Activated CD8-positive, alpha-beta T cell treated with anti-CD3 and anti-CD28 coated beads for 36 hours (primary cell): ENCODE results near the gene AP1G2. TPM values are rescaled to one million over a fixed set of nuclear protein-coding genes. Genes with fewer than 3 reads are reported as not detected.

Experiments
- ATAC-seq: fragments of 200-7000 bp; cut with Tn5 transposase; one replicate; pipeline ENCODE4 v1.10.0; 2021; ENCODE audit warnings: mild to moderate bottlenecking, moderate library complexity
- CTCF ChIA-PET: fragments of 350-600 bp; sonication (Branson Sonifier 250); formaldehyde crosslinking; loops from one replicate; lab custom pipeline; 2021; ENCODE audit warnings: antibody characterized with exemption; lab: Charles Lee
- POLR2A ChIA-PET: fragments of 350-600 bp; sonication (Branson Sonifier 250); formaldehyde crosslinking; loops from one replicate; lab custom pipeline; 2021; ENCODE audit warnings: antibody characterized with exemption; lab: Charles Lee
- DNase-seq: peaks from one replicate; pipeline ENCODE4 v3.0.0-alpha.2; 2020
- H3K27ac Mint-ChIP-seq: one replicate; pipeline ENCODE4 v1.8.0; 2021; ENCODE audit warnings: mild to moderate bottlenecking, mixed read lengths
- H3K27me3 Mint-ChIP-seq: one replicate; pipeline ENCODE4 v1.8.0; 2021; ENCODE audit warnings: mixed read lengths
- H3K36me3 Mint-ChIP-seq: one replicate; pipeline ENCODE4 v1.8.0; 2021; ENCODE audit warnings: low read depth, mixed read lengths
- H3K4me1 Mint-ChIP-seq: one replicate; pipeline ENCODE4 v1.8.0; 2021; ENCODE audit warnings: low read depth, mixed read lengths
- H3K4me3 Mint-ChIP-seq: one replicate; pipeline ENCODE4 v1.8.0; 2021; ENCODE audit warnings: mild to moderate bottlenecking, moderate library complexity, mixed read lengths
- H3K9me3 Mint-ChIP-seq: one replicate; pipeline ENCODE4 v1.8.0; 2021; ENCODE audit warnings: mixed read lengths
- CTCF ChIP-seq: fragments of 200-600 bp; IDR thresholded peaks from one replicate; pipeline ENCODE4 v1.8.0; 2022; ENCODE audit warnings: antibody characterized with exemption, mild to moderate bottlenecking
- intact Hi-C: fragments of 100-400 bp; cut with micrococcal nuclease; formaldehyde crosslinking; loops from one replicate; pipeline ENCODE4 v1.10.0; 2022
- total RNA-seq, 2 experiments: library from RNA; stranded (reverse); gene quantifications; one replicate each; pipeline ENCODE4 v1.2.3, GENCODE V29; 2021

The AP1G2 gene
- total RNA-seq, 2 experiments from 2014 or later, result 146 to 155 TPM

GRCh38 chr14:23609001-23609400, 41.4 kb upstream of the AP1G2 start:
- no peak for DNase-seq
- Mint-ChIP-seq H3K27ac (peak overlapping the region; percentile 72), H3K36me3 (peaks cover 5% of the 10 kb centered on the region), H3K27me3 (no peaks in the 10 kb centered on the region), H3K9me3 (peaks cover 14% of the 10 kb centered on the region), H3K4me1 (peaks cover 50% of the 10 kb centered on the region), H3K4me3 (no peak overlapping the region)
- intact Hi-C loops, result no loop called here
- TF ChIP-seq CTCF, result no peak
- CTCF ChIA-PET, result interaction anchor here (0.7 to 6.1 kb wide), 2 partner anchors 20 to 23 kb away, joined by 3 to 73 read pairs; no protein-coding TSS in a partner anchor
- no peak for ATAC-seq
- POLR2A ChIA-PET, result no interaction called here

- POLR2A ChIA-PET, result no interaction called here
- CTCF ChIA-PET, result interaction anchor here (0.7 to 1.0 kb wide), 2 partner anchors 20 kb away, joined by 3 read pairs; no protein-coding TSS in a partner anchor
- intact Hi-C loops, result no loop called here
- no peak for TF ChIP-seq CTCF
- Mint-ChIP-seq H3K4me3 (no peak overlapping the region), H3K27ac (no peak overlapping the region), H3K27me3 (no peaks in the 10 kb centered on the region), H3K4me1 (peaks cover 50% of the 10 kb centered on the region), H3K36me3 (peaks cover 5% of the 10 kb centered on the region), H3K9me3 (peaks cover 14% of the 10 kb centered on the region)
- ATAC-seq, result no peak
- DNase-seq, result no peak
Measured at GRCh38 chr14:23608454-23608853, 40.9 kb upstream of the AP1G2 start.

- intact Hi-C loops, result no loop called here
- ChIA-PET POLR2A (no interaction called here), CTCF (interaction anchor here (1.1 to 3.2 kb wide), 5 partner anchors 13 to 27 kb away, joined by 3 to 22 read pairs (median 4); no protein-coding TSS in a partner anchor)
- no peak overlapping the region for H3K4me3 Mint-ChIP-seq
- ATAC-seq (peak; percentile 88), DNase-seq (peak; percentile 49)
- TF ChIP-seq CTCF, result no peak
- peaks cover 5% of the 10 kb centered on the region for H3K36me3 Mint-ChIP-seq
- peaks cover 14% of the 10 kb centered on the region for H3K9me3 Mint-ChIP-seq
- H3K27ac Mint-ChIP-seq, result peak overlapping the region; percentile 88
- no peaks in the 10 kb centered on the region for H3K27me3 Mint-ChIP-seq
- H3K4me1 Mint-ChIP-seq, result peaks cover 45% of the 10 kb centered on the region
Measured at GRCh38 chr14:23605931-23606585, 38.5 kb upstream of the AP1G2 start.

GRCh38 chr14:23604675-23605170, 37.1 kb upstream of the AP1G2 start:
- no peak for TF ChIP-seq CTCF
- no peak for DNase-seq
- no peak for ATAC-seq
- intact Hi-C loops, result no loop called here
- H3K4me3 Mint-ChIP-seq, result no peak overlapping the region
- peaks cover 3% of the 10 kb centered on the region for H3K36me3 Mint-ChIP-seq
- no peak overlapping the region for H3K27ac Mint-ChIP-seq
- CTCF ChIA-PET, result interaction anchor here (3.2 kb wide), 1 partner anchor 27 kb away, joined by 22 read pairs; no protein-coding TSS in a partner anchor
- peaks cover 32% of the 10 kb centered on the region for H3K4me1 Mint-ChIP-seq
- POLR2A ChIA-PET, result no interaction called here
- no peaks in the 10 kb centered on the region for H3K27me3 Mint-ChIP-seq
- peaks cover 10% of the 10 kb centered on the region for H3K9me3 Mint-ChIP-seq

GRCh38 chr14:23604148-23604547, 36.6 kb upstream of the AP1G2 start:
- ChIA-PET POLR2A (no interaction called here), CTCF (interaction anchor here (0.6 kb wide), 1 partner anchor 512 kb away, joined by 3 read pairs; no protein-coding TSS in a partner anchor)
- Mint-ChIP-seq H3K9me3 (peaks cover 8% of the 10 kb centered on the region), H3K4me1 (peaks cover 26% of the 10 kb centered on the region), H3K4me3 (no peak overlapping the region), H3K27me3 (no peaks in the 10 kb centered on the region), H3K27ac (no peak overlapping the region), H3K36me3 (peaks cover under 1% of the 10 kb centered on the region)
- intact Hi-C loops, result no loop called here
- TF ChIP-seq CTCF, result no peak
- DNase-seq, result no peak
- no peak for ATAC-seq
